Activated T-cell treated with anti-CD3 and anti-CD28 coated beads for 4 hours (primary cell): ENCODE results near the gene FZD4.
"Not testable (repeated sequence)": the region's sequence is repeated elsewhere in the genome, so short reads cannot be mapped to it uniquely, and the experiment has no call there.

Experiments
- DNase-seq: peaks from one replicate; pipeline ENCODE4 v3.0.0-alpha.2; 2020

FZD4 gene

GRCh38 chr11:86972734-86973133 lies 17.5 kb upstream of the FZD4 start:
- no peak for DNase-seq

GRCh38 chr11:86969258-86969657 lies 14.1 kb upstream of the FZD4 start:
- DNase-seq = no peak

- DNase-seq = not testable (repeated sequence)
Observed at GRCh38 chr11:86967601-86968000, 12.4 kb upstream of the FZD4 start.

- DNase-seq = no peak
Observed at GRCh38 chr11:86957976-86958646, 2.9 kb upstream of the FZD4 start.

GRCh38 chr11:86956905-86957195 lies 1.7 kb upstream of the FZD4 start:
- no peak for DNase-seq

- DNase-seq = no peak
Observed at GRCh38 chr11:86955111-86955360, 159 bp downstream of the FZD4 start.

GRCh38 chr11:86954269-86955110 lies 705 bp downstream of the FZD4 start:
- DNase-seq = no peak

- no peak for DNase-seq
Observed at GRCh38 chr11:86952221-86952875, 2.8 kb downstream of the FZD4 start.

GRCh38 chr11:86951706-86952105 lies 3.5 kb downstream of the FZD4 start:
- DNase-seq = no peak

GRCh38 chr11:86950661-86950995 lies 4.6 kb downstream of the FZD4 start:
- DNase-seq = no peak

GRCh38 chr11:86949995-86950660 lies 5.1 kb downstream of the FZD4 start:
- no peak for DNase-seq

- DNase-seq = no peak
Observed at GRCh38 chr11:86948733-86949132, 6.5 kb downstream of the FZD4 start.

GRCh38 chr11:86947541-86947940 lies 7.7 kb downstream of the FZD4 start:
- DNase-seq = no peak

GRCh38 chr11:86943505-86943904 lies 11.7 kb downstream of the FZD4 start:
- DNase-seq = not testable (repeated sequence)

- no peak for DNase-seq
Observed at GRCh38 chr11:86941871-86942599, 13.2 kb downstream of the FZD4 start.

GRCh38 chr11:86941077-86941870 lies 13.9 kb downstream of the FZD4 start:
- no peak for DNase-seq

GRCh38 chr11:86940122-86940777 lies 14.9 kb downstream of the FZD4 start:
- no peak for DNase-seq

GRCh38 chr11:86938900-86939880 lies 16.0 kb downstream of the FZD4 start:
- no peak for DNase-seq

- DNase-seq = no peak
Observed at GRCh38 chr11:86938203-86938899, 16.8 kb downstream of the FZD4 start.
